Measurements from ENCODE around the gene SYT6. TPM values are rescaled to one million over a fixed set of nuclear protein-coding genes. Genes with fewer than 3 reads are reported as not detected.
A peak's percentile ranks its signal among the peaks of the same experiment; 100 is the strongest.

Gene SYT6
- total RNA-seq, 1 experiment from 2014 or later, result not detected

- no peaks in the 10 kb centered on the region for H3K36me3 Mint-ChIP-seq (ENCODE audit: insufficient read depth, unreplicated experiment)
- CTCF ChIA-PET, result no interaction called here
- peaks cover 8% of the 10 kb centered on the region for H3K4me1 Mint-ChIP-seq (ENCODE audit: low read depth, unreplicated experiment)
- no peak overlapping the region for H3K27ac Mint-ChIP-seq (ENCODE audit: unreplicated experiment)
- no TSS peak for BruUV-seq (replicated peaks)
- peaks cover 52% of the 10 kb centered on the region for H3K27me3 Mint-ChIP-seq (ENCODE audit: unreplicated experiment)
- TF ChIP-seq, protein P1, sequence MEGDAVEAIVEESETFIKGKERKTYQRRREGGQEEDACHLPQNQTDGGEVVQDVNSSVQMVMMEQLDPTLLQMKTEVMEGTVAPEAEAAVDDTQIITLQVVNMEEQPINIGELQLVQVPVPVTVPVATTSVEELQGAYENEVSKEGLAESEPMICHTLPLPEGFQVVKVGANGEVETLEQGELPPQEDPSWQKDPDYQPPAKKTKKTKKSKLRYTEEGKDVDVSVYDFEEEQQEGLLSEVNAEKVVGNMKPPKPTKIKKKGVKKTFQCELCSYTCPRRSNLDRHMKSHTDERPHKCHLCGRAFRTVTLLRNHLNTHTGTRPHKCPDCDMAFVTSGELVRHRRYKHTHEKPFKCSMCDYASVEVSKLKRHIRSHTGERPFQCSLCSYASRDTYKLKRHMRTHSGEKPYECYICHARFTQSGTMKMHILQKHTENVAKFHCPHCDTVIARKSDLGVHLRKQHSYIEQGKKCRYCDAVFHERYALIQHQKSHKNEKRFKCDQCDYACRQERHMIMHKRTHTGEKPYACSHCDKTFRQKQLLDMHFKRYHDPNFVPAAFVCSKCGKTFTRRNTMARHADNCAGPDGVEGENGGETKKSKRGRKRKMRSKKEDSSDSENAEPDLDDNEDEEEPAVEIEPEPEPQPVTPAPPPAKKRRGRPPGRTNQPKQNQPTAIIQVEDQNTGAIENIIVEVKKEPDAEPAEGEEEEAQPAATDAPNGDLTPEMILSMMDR (IDR thresholded peaks at IDR 0.05; ENCODE audit: unreplicated experiment), result no peak
- no peak overlapping the region for H3K4me3 Mint-ChIP-seq (ENCODE audit: low read depth, unreplicated experiment)
- DNase-seq, result no peak
- no peaks in the 10 kb centered on the region for H3K9me3 Mint-ChIP-seq (ENCODE audit: low read depth, unreplicated experiment)
- intact Hi-C loops (cut with micrococcal nuclease; ENCODE audit: unreplicated experiment), result no loop called here
These were observed 37.6 kb downstream of the SYT6 start for GRCh38 chr1:114116086-114116485.

DNA sequence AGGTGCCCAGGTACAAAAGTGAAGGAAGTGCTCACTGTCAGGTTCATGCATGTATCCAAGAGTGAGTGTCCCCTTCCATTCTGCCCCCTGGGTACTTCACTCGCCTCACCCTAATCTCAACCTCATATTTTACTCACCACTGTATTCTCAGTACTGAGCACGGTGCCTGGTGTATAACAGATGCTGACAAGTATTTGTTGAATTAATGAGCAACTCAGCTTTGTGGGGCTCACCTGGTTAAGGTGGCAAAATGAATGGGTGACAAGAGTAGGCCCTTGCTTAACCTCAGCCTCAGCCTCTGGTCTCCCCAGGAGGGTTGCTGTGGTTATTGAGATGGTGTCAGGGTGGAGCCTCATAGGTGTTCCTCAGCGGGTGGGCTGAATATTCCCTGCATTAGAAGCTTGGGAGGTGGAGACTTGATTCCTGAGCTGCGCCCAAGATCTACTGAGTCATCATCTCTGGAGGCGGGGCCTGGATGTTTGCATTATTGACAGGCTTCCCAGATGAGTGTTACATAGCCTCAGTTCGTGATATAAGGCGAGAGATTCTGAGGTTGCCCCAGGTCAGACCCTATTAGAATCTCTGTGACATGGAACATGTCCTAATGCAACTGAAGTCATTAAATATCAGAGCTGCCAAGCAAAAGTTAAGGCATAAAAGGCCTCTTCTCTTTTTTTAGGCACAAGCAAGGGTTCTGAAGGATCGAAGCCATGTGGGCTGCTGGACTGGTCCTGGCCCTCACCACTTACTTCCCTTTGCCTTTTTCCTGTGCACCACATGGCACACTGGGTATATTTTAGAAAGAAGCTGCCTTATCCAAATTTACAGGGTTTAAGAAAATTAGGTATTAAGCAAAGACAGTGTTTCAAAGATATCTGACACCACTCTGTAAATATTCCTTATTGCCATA, 39.2 kb downstream of the SYT6 start:
- Mint-ChIP-seq H3K9me3 (ENCODE audit: low read depth, unreplicated experiment) (no peaks in the 10 kb centered on the region), H3K36me3 (ENCODE audit: insufficient read depth, unreplicated experiment) (no peaks in the 10 kb centered on the region), H3K4me3 (ENCODE audit: low read depth, unreplicated experiment) (no peak overlapping the region), H3K27ac (ENCODE audit: unreplicated experiment) (no peak overlapping the region), H3K27me3 (ENCODE audit: unreplicated experiment) (peaks cover 61% of the 10 kb centered on the region), H3K4me1 (ENCODE audit: low read depth, unreplicated experiment) (peaks cover 8% of the 10 kb centered on the region)
- DNase-seq, result peak; percentile 45
- TF ChIP-seq, protein P1 (IDR thresholded peaks at IDR 0.05; ENCODE audit: unreplicated experiment), result no peak
- no TSS peak for BruUV-seq (replicated peaks)
- intact Hi-C loops (cut with micrococcal nuclease; ENCODE audit: unreplicated experiment), result no loop called here
- CTCF ChIA-PET, result interaction anchor here (0.6 kb wide), 2 partner anchors 83 to 567 kb away, joined by 3 to 4 read pairs; no protein-coding TSS in a partner anchor

- Mint-ChIP-seq H3K27ac (ENCODE audit: unreplicated experiment) (no peak overlapping the region), H3K27me3 (ENCODE audit: unreplicated experiment) (peaks cover 61% of the 10 kb centered on the region), H3K4me3 (ENCODE audit: low read depth, unreplicated experiment) (no peak overlapping the region), H3K36me3 (ENCODE audit: insufficient read depth, unreplicated experiment) (no peaks in the 10 kb centered on the region), H3K4me1 (ENCODE audit: low read depth, unreplicated experiment) (peaks cover 8% of the 10 kb centered on the region), H3K9me3 (ENCODE audit: low read depth, unreplicated experiment) (no peaks in the 10 kb centered on the region)
- intact Hi-C loops (cut with micrococcal nuclease; ENCODE audit: unreplicated experiment), result no loop called here
- no TSS peak for BruUV-seq (replicated peaks)
- CTCF ChIA-PET, result interaction anchor here (0.6 kb wide), 1 partner anchor 83 kb away, joined by 3 read pairs; no protein-coding TSS in a partner anchor
- TF ChIP-seq, protein P1 (IDR thresholded peaks at IDR 0.05; ENCODE audit: unreplicated experiment), result no peak
- DNase-seq, result no peak
These were observed 40.1 kb downstream of the SYT6 start for GRCh38 chr1:114113411-114114184.

GRCh38 chr1:114112775-114113174, 40.9 kb downstream of the SYT6 start:
- intact Hi-C loops (cut with micrococcal nuclease; ENCODE audit: unreplicated experiment), result no loop called here
- BruUV-seq (replicated peaks), result no TSS peak
- H3K27me3 Mint-ChIP-seq (ENCODE audit: unreplicated experiment), result peaks cover 65% of the 10 kb centered on the region
- no peaks in the 10 kb centered on the region for H3K36me3 Mint-ChIP-seq (ENCODE audit: insufficient read depth, unreplicated experiment)
- no peak overlapping the region for H3K4me3 Mint-ChIP-seq (ENCODE audit: low read depth, unreplicated experiment)
- no peak overlapping the region for H3K27ac Mint-ChIP-seq (ENCODE audit: unreplicated experiment)
- H3K4me1 Mint-ChIP-seq (ENCODE audit: low read depth, unreplicated experiment), result peaks cover 8% of the 10 kb centered on the region
- TF ChIP-seq, protein P1 (IDR thresholded peaks at IDR 0.05; ENCODE audit: unreplicated experiment), result no peak
- no peak for DNase-seq
- H3K9me3 Mint-ChIP-seq (ENCODE audit: low read depth, unreplicated experiment), result no peaks in the 10 kb centered on the region
- CTCF ChIA-PET, result no interaction called here
